SKM-1 treated with dmso at 0.1 percent for 144 hours (cell line): ENCODE results near the gene AGPAT1.
"Not testable (repeated sequence)": the region's sequence is repeated elsewhere in the genome, so short reads cannot be mapped to it uniquely, and the experiment has no call there.

Experiments used
- DNase-seq: peaks from one replicate; lab custom pipeline; 2025; ENCODE audit not compliant: unreplicated experiment; lab: John Stamatoyannopoulos, UW

The AGPAT1 gene

DNA sequence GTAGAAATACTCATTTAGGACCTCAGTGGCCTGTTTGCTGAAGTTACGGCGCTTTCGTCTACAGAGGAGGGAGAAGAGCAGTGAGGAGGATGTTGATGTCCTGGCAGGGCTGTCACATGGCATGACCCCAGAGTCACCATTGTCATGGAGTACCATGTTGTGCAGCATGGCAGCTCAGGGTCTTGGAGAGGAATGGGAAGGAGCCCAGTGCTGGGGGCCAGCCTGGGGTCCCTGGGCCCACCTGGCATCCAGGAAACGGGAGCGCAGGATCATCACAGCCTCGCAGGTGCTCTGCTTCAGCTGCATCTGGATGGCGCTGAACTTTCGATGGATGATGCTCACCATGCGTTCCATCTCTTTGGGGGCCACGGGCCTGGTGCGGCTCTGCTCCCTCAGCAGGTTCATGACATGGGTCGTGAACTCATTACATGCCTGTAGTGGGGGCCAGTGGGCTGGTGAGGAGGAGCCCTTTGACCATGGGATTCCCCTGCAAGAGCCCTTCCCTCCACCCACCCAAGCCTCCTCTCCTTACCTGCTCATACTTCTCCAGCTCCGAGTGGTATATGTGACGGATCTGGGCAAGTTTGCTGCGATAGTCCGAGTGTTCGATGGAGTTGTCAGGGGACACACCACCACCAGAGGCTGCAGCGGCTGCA is 12.0 kb upstream of the AGPAT1 start:
- DNase-seq: not testable (repeated sequence)

DNA sequence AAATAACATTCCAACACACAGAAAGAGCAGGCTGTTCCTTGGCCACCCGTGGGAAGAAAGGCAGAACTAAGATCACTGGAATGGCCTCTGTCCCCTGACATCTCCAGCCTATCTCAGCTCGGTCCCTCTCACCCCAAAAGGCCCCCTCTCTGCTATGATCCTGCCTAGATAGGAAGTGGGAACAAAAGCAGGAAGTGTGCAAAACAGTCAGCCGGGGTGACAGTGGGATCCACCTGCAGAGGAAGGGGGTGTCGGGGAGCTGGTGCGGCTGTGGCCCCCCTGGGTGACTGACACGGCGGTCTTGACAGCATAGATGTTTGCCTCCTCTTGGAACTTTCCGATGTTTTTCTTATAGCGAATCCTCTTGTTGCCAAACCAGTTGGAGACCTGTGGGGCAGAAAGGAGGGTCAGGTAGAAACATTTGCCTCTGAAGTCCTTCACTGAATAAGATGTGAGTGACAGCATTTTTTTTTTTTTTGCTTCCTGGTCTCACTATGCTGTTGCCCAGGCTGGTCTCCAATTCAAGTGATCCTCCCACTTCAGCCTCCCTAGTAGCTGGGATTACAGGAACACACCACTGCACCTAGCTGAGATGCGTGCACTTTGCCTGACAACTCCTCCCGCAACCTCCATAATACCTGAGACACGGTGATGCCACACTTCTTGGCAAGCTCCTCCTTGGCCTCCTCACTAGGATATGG is 11.3 kb upstream of the AGPAT1 start:
- DNase-seq: no peak

DNA sequence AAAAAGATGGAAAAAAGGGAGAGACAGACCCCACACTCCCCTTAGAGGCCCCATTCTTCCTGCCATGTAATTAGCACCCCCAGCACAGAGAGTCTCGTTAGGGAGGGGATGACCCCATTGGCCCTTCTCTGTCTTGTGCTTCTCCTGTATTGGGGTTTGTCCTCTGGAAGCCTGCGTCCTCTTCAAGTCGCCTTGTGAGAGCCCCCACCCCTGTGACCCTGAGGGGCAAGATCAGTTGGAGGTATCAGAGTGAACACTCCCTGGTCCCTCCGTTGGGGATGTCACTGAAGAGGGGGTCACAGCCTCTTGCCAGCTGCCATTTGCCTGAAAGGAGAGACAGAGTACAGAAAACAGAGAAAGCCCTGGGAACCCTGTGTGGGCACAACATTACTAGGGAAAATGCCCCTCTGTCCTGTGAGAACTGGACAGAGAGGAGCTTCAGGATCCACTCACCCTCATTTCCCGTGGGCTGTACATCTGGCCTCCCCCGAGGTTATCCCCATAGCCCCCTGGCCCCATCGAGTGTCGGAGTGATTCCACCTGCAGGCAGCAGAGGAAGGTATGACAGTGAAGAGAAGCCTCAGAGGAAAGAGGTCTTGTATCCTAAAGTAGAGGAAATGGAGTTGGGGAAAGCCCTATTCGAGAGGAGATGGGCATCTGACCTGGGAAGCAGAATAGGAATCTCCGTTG is 10.4 kb upstream of the AGPAT1 start:
- DNase-seq: not testable (repeated sequence)

DNA sequence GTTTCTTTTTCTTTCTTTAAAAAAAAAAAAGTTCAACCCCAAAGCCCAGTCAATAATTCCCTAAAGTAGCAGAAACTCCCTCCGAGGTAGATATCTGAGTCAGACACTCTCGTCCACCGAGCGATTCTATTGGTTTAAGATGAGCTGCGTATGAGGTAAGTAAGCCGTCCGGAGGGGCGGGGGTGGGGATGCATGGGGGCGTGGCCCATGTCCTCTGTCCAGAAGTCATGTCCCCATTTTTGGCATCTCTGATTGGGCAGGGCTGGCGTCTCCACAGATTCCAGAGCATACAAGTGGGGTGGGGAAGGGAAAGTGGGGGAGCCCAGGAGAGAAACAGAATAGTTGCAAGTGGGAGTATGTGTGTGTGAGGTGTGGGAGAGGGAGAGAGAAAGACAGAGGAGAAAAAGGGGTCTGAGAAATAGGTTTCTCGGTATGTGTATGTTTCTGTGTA is 9.8 kb upstream of the AGPAT1 start:
- DNase-seq: not testable (repeated sequence)

DNA sequence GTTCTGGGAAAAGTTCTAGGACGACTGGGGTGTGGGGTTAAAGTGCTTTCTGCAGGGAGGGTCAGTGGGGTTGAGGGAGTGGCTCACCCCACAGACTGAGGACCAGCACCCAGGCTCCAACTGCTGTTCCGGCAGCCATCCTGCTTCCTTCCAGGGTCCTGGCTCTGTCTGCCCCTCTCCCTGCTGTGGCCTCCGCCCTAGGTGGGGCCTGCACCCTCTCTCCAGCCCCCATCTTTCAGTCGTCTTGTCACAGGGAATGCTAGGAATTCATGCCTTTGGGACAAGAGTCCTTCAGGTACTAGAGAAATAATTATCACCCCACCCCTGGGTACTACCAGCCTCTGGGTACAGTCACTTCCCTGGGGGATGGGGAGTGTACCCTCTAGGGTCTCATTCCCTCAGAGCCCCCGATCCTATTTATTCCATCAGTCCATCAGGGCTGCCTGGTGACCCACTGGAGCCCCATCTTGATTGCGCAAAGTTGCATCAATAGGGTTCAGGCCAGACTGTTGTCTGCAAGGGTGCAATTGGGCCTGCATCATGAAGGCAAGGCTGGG is 8.3 kb upstream of the AGPAT1 start, which contains the start of gene AGER:
Gene AGER, minus strand, starts transcription at position 170 of the 557 bp plus-strand sequence. Its CDS starts 31 bp downstream, at position 139.
- no peak for DNase-seq

DNA sequence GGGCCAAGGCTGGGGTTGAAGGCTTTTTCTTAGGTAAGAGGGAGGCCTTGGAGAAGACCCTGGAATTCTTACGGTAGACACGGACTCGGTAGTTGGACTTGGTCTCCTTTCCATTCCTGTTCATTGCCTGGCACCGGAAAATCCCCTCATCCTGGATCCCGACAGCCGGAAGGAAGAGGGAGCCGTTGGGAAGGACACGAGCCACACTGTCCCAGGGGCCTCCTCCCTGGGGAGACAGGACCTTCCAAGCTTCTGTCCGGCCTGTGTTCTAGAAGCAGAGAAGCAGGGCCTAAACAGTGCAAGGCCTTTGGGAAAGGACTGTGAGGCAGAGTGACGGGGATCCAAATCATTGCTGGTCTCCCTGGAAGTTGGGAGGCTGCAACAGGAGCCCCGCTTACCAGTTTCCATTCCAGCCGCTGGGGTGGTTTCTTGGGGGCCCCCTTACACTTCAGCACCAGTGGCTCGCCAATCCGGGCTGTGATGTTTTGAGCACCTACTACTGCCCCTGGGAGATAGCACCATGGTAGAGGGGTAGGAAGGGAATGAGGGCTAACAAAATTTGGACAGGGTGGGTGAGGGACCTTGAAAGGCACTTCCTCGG is 7.7 kb upstream of the AGPAT1 start:
- no peak for DNase-seq

DNA sequence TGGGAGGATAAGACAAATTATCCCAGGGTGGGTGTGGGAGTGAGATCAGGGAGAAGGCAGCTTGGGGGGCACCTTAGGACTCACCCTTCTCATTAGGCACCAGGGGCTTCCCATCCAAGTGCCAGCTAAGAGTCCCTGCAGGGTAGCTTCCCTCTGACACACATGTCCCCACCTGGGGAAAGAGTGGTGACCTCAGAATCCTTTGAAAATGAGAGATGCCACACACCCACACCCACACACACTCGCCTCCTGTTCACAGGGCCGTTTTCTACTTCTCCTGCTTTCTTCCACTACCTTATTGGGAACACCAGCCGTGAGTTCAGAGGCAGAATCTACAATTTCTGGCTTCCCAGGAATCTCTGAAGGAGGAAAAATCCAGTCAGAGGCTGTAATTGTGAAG is 7.1 kb upstream of the AGPAT1 start:
- no peak for DNase-seq

DNA sequence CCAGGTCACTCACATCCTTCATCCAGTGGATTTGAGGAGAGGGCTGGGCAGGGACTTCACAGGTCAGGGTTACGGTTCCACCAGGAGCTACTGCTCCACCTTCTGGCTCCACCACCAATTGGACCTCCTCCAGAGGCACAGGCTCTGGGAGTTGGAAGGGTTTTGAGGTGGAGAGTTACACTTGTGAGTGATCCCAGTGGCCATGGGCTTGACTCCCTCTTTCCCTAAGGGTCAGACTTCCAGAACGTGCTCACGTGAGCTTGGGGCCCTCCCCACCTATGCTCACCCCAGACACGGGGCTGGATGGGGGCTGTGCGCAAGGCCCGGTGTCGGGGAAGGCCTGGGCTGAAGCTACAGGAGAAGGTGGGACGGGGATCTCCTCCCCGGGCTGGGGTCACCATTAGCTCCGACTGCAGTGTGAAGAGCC is 6.7 kb upstream of the AGPAT1 start:
- DNase-seq: no peak

DNA sequence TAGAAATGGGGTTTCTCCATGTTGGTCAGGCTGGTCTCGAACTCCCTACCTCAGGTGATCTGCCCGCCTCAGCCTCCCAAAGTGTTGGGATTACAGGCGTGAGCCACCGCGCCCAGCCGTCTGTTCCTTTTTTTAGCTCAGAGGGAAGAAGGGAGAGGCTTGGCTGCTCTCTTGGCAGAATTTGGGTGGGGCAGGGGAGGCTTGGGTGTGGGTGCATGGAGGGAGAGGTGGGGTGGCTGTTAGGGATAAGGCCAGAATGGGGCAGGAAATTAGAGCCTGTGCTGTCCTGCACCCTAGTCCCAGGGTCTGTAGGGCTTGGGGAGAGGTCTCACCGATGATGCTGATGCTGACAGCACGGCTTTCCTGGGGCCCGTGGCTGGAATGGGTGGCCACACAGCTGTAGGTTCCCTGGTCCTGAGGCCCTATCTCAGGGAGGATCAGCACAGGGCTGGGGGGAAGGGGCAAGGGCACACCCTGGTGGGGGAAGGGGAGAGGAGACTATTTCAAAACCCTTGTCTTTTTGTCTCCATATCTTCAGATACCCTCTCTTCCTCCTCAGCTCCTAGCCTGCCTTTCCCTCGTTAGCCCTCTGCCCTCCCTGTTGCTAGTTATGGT is 6.1 kb upstream of the AGPAT1 start:
- no peak for DNase-seq

DNA sequence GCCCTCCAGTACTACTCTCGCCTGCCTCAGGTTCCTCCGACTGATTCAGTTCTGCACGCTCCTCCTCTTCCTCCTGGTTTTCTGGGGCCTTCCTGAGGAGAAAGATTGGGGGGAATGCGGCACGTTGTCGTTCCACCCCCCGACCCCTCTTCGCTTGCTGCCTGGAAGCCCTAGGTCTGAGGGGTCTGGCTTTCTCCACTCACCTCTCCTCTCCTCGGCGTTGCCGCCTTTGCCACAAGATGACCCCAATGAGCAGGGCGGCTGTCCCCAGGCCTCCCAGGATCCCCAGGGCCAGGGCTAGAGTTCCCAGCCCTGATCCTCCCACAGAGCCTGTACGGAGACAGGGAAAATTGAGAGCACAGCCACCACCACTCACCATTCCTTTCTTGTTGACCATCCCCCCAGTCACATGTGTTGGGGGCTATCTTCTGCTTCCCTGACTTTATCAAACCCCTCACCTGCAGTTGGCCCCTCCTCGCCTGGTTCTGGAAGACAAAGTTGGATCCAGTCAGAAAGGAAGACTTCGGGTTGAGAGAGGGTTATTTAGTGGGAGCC is 5.3 kb upstream of the AGPAT1 start:
- no peak for DNase-seq

DNA sequence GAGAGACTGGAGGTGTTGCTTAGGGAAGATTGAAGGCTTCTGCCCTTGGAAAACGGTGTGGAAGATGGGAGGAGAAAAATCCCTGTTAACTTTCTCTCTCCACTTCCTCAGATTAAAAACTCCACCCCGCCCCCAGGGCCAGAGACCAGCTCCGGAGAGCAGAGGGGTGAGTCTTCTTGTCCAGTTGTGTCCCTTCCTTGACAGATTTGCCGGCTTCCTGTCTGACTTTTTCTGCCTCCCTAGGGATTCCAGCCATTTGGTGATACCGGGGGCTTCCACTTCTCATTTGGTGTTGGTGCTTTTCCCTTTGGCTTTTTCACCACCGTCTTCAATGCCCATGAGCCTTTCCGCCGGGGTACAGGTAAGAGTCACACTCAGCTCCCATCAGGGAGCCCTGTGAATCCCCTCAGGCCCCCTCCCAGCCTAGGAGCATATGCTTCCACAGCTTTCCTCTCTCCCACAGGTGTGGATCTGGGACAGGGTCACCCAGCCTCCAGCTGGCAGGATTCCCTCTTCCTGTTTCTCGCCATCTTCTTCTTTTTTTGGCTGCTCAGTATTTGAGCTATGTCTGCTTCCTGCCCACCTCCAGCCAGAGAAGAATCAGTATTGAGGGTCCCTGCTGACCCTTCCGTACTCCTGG is 4.0 kb upstream of the AGPAT1 start:
- DNase-seq: no peak

DNA sequence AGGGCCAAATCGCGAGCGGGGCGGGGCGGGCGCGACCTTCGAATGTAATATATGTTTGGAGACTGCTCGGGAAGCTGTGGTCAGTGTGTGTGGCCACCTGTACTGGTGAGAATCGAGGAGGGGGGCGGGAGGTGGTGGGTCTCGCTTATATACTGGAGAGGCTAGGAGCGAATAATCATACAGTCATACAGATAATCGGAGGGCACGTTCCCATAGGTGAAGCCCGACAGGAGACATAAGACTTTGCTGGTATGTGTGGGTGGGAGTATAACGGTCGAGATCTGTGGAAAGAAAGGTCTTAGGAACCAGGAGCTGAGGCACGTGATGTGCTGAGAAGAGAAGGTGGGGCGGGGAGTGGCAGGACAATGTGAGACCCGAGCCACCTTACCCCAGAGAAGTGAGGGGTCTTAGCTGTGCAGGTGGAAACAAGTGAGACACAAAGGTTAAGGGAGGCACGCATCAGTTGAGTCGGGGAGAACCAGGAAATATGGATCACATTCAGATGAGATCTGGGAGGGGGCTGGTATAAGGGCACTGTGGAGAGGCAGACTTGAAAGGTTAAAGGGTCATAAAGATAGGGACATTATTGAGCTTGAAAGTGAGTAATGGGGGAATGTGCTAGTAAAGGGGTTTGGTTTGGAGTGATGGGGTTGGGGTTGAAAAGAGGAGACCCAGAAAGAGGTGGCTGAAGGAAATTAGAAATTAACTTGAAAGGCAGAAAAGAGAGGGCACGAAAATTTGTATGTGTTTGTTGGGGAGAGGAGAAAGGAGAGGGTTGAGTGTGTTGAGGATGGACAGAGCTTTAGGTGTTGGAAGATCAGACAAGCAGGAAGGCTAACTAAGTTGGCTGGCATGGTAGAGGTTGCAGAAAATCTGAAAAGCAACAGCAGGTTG is 2.9 kb upstream of the AGPAT1 start:
- no peak for DNase-seq

DNA sequence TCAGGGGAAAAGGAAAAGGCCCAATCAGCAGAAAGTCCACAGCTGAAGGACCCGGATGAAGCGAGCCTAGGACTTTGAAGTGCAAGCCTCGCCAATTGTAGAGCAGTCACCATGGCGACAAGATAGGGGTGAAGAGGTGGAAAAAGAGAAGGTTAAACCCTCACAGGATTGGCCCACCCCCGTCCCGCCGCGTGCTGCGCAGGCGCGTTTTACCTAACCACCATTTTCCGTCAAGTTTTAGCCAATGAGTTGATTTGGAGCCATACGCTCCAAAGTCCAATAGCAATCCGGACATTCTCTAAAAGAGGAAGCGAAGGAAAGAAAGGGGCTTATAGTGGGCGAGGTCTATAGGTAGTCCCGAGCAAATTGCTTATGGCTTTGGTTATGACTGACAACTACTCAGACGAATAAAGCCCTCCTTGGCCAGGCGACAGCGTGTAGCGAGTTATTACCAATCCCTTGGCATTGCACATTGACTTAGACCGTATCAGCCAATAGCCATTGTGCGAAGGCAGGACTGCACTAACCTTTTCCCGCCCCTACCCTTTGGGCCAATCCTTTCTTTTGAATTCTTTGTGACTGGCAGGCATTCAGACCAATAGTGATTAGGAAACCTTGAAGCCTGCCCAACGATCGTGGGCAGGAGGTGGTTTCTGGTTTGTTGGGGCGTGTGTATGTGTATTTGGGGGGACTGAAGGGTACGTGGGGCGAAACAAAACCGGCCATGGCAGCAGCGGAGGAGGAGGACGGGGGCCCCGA is 2.1 kb upstream of the AGPAT1 start, which contains the start of gene RNF5:
Gene RNF5, plus strand, starts transcription at position 618 of the 759 bp plus-strand sequence. Its CDS starts 107 bp downstream, at position 725.
- peak; percentile 99 for DNase-seq

DNA sequence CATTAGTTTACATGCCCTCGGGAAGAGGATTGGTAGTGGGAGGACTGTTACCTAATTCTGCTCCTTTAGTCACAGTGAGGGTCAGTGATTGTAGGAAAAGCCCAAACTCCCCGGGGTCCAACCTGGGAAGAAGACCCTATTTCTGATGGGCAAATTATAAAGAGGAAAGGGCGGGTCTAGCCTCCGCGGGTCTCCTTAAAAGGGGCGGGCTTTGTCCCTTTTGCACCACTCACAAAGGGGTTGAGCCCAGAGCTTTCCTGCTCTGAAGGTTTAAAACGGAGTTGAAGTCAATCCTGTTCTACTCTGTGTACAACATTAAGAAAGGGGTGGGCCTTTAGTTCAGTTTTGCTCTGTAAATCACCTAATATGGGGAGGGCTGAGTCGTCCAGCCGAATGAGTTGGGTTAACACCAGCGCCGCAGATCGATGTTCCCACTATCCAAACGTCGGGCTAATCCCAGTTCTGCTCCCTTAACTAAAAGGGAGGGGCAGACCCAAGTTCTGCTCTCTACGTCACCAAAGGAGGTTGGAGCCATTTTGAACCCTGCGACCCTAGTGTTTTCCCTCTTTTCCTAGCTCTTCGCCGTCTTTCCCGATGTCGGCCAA is 1.4 kb upstream of the AGPAT1 start:
- DNase-seq: no peak

DNA sequence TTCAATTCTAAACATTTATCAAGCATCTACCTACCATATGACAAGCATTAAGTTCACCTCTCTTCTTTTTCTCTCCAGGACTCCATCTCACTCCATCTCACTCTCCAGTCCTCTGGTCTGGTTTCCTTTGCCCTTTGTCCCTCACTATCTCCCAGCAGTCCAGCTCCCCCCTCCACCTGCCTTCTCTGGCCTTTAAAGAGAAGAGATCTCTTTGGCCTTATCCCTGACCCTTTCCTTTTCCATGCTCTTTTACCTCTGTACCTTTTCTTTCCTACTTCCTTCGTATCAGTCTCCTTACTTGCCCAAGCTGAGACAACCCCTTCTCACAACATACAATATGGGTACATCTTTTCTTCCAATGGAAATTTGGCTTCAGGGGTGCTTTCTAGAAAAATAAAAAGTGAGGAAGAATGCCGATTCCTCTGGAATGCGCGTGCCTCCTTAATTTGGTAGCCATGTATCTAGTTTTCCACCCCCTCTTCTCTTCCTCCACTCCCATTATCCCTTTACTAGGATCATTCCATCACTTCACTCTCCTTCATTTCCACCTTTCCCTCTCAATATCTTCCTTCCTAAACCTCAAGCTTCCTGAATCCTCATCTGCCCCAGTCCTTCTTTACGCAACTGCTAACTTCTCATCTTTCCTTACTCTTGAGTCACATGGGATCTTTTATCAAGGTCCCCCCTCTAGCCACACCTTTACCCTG is 745 bp upstream of the AGPAT1 start:
- DNase-seq: no peak

DNA sequence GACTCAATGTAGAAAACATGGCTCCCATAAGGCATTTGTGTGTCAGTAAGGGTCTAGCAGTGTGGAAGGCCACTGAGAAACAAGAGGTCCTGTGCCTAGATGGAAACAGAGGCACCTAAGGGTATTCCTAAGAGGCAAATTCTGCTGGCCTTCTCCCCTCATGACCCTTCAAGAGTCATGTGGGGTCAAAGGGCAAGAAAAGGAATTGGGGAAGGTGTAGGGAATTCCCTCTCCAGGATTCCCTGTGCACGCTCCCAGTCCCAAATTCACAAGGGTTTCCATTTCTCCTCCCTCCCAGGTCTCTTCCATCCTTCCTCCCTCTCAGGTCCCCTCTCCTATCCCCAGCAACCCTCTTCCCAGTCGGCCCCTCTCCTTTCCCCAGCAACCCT is 568 bp downstream of the AGPAT1 start:
- no peak for DNase-seq

DNA sequence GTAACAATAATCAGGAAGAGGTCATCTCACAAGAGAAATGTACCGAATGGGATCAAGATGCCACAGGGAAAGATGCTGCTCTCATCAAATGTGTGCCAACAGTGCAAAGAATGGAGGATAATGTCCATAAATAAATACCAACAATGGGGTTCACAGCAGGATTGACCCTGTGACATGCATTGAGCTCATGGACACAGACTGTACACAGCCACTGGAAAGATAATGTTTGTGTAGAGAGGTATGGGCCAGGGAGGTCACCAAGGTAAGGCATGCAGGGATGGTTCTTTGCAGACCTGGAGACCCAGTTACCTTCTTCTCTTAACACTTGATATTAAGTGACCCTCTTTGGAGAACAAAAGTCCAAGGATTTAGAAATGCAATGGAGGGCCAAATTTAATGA is 1.5 kb downstream of the AGPAT1 start:
- no peak for DNase-seq
